ENCODE results near the gene ALDH4A1. TPM values are rescaled to one million over a fixed set of nuclear protein-coding genes. Genes with fewer than 3 reads are reported as not detected.

The ALDH4A1 gene
- total and polyA plus RNA-seq, 12 donors, result 11.3 to 46.9 (median 19.8) TPM

DNA sequence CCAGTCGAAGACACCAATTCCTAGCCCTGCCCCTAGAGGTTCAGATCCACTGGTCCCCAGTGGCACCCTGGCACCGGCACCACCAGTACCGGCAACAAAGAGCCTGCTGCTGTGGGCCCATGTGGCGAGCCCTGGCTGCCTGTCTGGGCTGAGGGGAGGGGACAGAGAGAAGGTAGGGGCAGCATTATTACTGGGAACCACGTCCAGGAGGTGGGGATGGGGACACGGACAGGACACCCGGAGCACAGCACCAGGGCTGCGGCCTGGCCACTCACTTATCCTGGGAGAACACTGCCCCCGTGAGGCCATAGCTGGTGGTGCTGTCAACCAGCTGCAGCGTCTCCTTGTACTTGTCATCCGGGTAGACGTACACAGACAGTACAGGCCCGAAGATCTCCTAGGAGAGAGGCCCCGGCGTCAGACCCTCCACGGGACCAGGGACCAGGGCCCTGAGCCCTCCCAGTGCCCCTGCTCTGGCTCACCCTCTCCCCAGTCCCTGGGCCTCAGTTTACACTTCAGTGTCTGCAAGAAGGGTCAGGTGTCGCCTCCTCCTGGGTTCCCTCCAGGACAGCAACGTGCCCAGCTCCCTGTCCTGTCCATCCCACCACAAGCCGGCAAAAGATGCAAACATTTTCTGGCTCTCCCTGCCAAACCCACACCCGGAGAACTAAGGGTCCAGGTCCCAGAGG, 27.1 kb downstream of the ALDH4A1 start:
- peak; percentile 84 to 96 (median 93) for DNase-seq
- TF ChIP-seq POLR2A (IDR thresholded peaks at IDR 0.05), result no peak
- TF ChIP-seq, protein P1, sequence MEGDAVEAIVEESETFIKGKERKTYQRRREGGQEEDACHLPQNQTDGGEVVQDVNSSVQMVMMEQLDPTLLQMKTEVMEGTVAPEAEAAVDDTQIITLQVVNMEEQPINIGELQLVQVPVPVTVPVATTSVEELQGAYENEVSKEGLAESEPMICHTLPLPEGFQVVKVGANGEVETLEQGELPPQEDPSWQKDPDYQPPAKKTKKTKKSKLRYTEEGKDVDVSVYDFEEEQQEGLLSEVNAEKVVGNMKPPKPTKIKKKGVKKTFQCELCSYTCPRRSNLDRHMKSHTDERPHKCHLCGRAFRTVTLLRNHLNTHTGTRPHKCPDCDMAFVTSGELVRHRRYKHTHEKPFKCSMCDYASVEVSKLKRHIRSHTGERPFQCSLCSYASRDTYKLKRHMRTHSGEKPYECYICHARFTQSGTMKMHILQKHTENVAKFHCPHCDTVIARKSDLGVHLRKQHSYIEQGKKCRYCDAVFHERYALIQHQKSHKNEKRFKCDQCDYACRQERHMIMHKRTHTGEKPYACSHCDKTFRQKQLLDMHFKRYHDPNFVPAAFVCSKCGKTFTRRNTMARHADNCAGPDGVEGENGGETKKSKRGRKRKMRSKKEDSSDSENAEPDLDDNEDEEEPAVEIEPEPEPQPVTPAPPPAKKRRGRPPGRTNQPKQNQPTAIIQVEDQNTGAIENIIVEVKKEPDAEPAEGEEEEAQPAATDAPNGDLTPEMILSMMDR (IDR thresholded peaks at IDR 0.05), result peak; percentile 74 to 91 (median 82)
- Histone ChIP-seq H3K4me1 (replicated peaks in 1 of 2) (no peaks in the 10 kb centered on the region), H3K27ac (no peak overlapping the region), H3K9me3 (replicated peaks in 1 of 3) (no peaks in the 10 kb centered on the region), H3K27me3 (no peaks in the 10 kb centered on the region), H3K4me3 (no peak overlapping the region), H3K36me3 (replicated peaks in 1 of 2) (no peaks in the 10 kb centered on the region)
- WGBS, 4 donors, result 24 to 38% (median 36%) methylated on average over 3 to 20 of the region's 20 CpGs
- intact Hi-C loops (cut with DNase I), result loop anchor here (5.0 to 10.0 kb wide), 2 partner anchors 170 to 278 kb away; no protein-coding TSS in a partner anchor

- 40 to 89% (median 82%) methylated on average over 1 to 8 of the region's 8 CpGs for WGBS, 4 donors
- Histone ChIP-seq H3K4me1 (replicated peaks in 1 of 2) (no peaks in the 10 kb centered on the region), H3K27ac (no peak overlapping the region), H3K4me3 (no peak overlapping the region), H3K9me3 (replicated peaks in 1 of 3) (no peaks in the 10 kb centered on the region), H3K36me3 (replicated peaks in 1 of 2) (no peaks in the 10 kb centered on the region), H3K27me3 (no peaks in the 10 kb centered on the region)
- intact Hi-C loops (cut with DNase I), result loop anchor here in 1 of 2 donors (5.0 to 10.0 kb wide), 2 partner anchors 57 to 170 kb away; no protein-coding TSS in a partner anchor
- DNase-seq, result no peak
- TF ChIP-seq POLR2A (IDR thresholded peaks at IDR 0.05), result no peak
- TF ChIP-seq, protein P1 (IDR thresholded peaks at IDR 0.05), result no peak
Measured at GRCh38 chr1:18874600-18874999, 27.8 kb downstream of the ALDH4A1 start.

GRCh38 chr1:18874036-18874435, 28.3 kb downstream of the ALDH4A1 start:
- 78 to 90% (median 82%) methylated on average over 4 to 6 of the region's 6 CpGs for WGBS, 4 donors
- DNase-seq, result no peak
- TF ChIP-seq POLR2A (IDR thresholded peaks at IDR 0.05), result no peak
- TF ChIP-seq, protein P1 (IDR thresholded peaks at IDR 0.05), result no peak
- Histone ChIP-seq H3K4me1 (replicated peaks in 1 of 2) (no peaks in the 10 kb centered on the region), H3K9me3 (replicated peaks in 1 of 3) (no peaks in the 10 kb centered on the region), H3K4me3 (no peak overlapping the region), H3K27ac (no peak overlapping the region), H3K27me3 (no peaks in the 10 kb centered on the region), H3K36me3 (replicated peaks in 1 of 2) (no peaks in the 10 kb centered on the region)
- intact Hi-C loops (cut with DNase I), result loop anchor here in 1 of 2 donors (5.0 to 10.0 kb wide), 2 partner anchors 57 to 169 kb away; no protein-coding TSS in a partner anchor

DNA sequence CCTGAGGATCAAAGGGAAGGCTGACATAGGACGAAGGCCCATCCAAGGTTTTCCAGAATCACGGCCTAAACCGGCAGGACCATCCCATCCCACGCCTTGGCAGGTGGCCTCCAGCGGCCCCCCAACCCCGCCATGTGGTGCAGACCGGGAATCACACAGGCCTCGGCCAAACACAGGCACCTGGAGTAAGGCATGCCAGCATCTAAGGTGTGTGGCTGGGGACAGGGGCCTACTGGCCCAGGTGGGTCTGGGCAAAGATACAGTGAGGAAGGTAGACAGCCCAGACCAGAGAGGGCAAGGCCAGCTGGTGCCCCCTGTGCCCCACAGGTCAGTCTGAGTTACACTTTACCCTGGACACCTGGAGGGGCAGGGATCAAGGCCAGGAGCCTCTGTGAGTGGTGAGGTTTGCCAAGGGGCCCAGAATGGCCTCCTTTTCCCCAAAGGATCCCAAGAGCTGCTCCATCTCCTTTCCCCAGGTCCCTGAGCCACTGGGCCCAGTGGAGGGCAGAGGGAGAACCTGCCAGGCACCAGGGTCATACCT, 30.2 kb downstream of the ALDH4A1 start:
- no peaks in the 10 kb centered on the region for H3K4me1 ChIP-seq (replicated peaks in 1 of 2)
- TF ChIP-seq, protein P1 (IDR thresholded peaks at IDR 0.05), result no peak
- TF ChIP-seq POLR2A (IDR thresholded peaks at IDR 0.05), result no peak
- intact Hi-C loops (cut with DNase I), result loop anchor here in 1 of 2 donors (5.0 to 10.0 kb wide), 2 partner anchors 55 to 167 kb away; no protein-coding TSS in a partner anchor
- 86 to 93% (median 88%) methylated on average over 3 to 8 of the region's 8 CpGs for whole genome bisulfite sequencing, 4 donors
- H3K4me3 ChIP-seq, result no peak overlapping the region
- H3K27ac ChIP-seq, result no peak overlapping the region
- no peaks in the 10 kb centered on the region for H3K27me3 ChIP-seq
- H3K36me3 ChIP-seq (replicated peaks in 1 of 2), result no peaks in the 10 kb centered on the region
- no peak for DNase-seq
- H3K9me3 ChIP-seq (replicated peaks in 1 of 3), result no peaks in the 10 kb centered on the region

All from adrenal gland (tissue), 12 donors.